Nephron progenitor cell (in vitro differentiated cells): ENCODE results near the gene LRRC1.

Experiments used
- DNase-seq: peaks from one replicate; pipeline ENCODE4 v3.0.0; 2021
- H3K27ac Mint-ChIP-seq: 2 replicates; pipeline ENCODE4 v1.8.0; 2021; ENCODE audit warnings: mild to moderate bottlenecking, moderate library complexity, mixed read lengths
- H3K27me3 Mint-ChIP-seq: 2 replicates; pipeline ENCODE4 v1.8.0; 2021; ENCODE audit warnings: mild to moderate bottlenecking, low read depth, mixed read lengths; ENCODE audit not compliant: poor library complexity
- H3K36me3 Mint-ChIP-seq: 2 replicates; pipeline ENCODE4 v1.8.0; 2021; ENCODE audit warnings: low read depth, mixed read lengths
- H3K4me1 Mint-ChIP-seq: 2 replicates; pipeline ENCODE4 v1.8.0; 2021; ENCODE audit warnings: mixed read lengths
- H3K4me3 Mint-ChIP-seq: 2 replicates; pipeline ENCODE4 v1.8.0; 2021; ENCODE audit warnings: mild to moderate bottlenecking, moderate library complexity, mixed read lengths
- H3K9me3 Mint-ChIP-seq: 2 replicates; pipeline ENCODE4 v1.8.0; 2021; ENCODE audit warnings: mild to moderate bottlenecking, moderate library complexity, mixed read lengths
- CTCF ChIP-seq: fragments of 200-600 bp; sonication (generic); IDR thresholded peaks from 2 replicates; pipeline ENCODE4 v1.5.0; 2021; ENCODE audit warnings: antibody characterized with exemption

Gene LRRC1

GRCh38 chr6:53793318-53794136 lies 1.3 kb upstream of the LRRC1 start:
- peaks cover 27% of the 10 kb centered on the region for H3K9me3 Mint-ChIP-seq
- peak; percentile 57 for DNase-seq
- peaks cover 38% of the 10 kb centered on the region for H3K4me1 Mint-ChIP-seq
- H3K4me3 Mint-ChIP-seq = peak overlapping the region; percentile 99
- H3K27me3 Mint-ChIP-seq = peaks cover 57% of the 10 kb centered on the region
- TF ChIP-seq CTCF = no peak
- peaks cover 13% of the 10 kb centered on the region for H3K36me3 Mint-ChIP-seq
- no peak overlapping the region for H3K27ac Mint-ChIP-seq

- TF ChIP-seq CTCF = no peak
- H3K9me3 Mint-ChIP-seq = peaks cover 20% of the 10 kb centered on the region
- DNase-seq = peak; percentile 59
- H3K27ac Mint-ChIP-seq = peak overlapping the region; percentile 28
- H3K4me3 Mint-ChIP-seq = peak overlapping the region; percentile 99
- H3K4me1 Mint-ChIP-seq = peaks cover 38% of the 10 kb centered on the region
- peaks cover 6% of the 10 kb centered on the region for H3K36me3 Mint-ChIP-seq
- H3K27me3 Mint-ChIP-seq = peaks cover 61% of the 10 kb centered on the region
Measured at GRCh38 chr6:53794137-53794719, 577 bp upstream of the LRRC1 start.

GRCh38 chr6:53795340-53795701 lies 516 bp downstream of the LRRC1 start:
- Mint-ChIP-seq H3K27me3 (peaks cover 61% of the 10 kb centered on the region), H3K27ac (no peak overlapping the region), H3K4me1 (peaks cover 38% of the 10 kb centered on the region), H3K36me3 (peaks cover 5% of the 10 kb centered on the region), H3K4me3 (peak overlapping the region; percentile 99), H3K9me3 (peaks cover 10% of the 10 kb centered on the region)
- DNase-seq = no peak
- TF ChIP-seq CTCF = no peak

- no peak for TF ChIP-seq CTCF
- Mint-ChIP-seq H3K36me3 (peaks cover under 1% of the 10 kb centered on the region), H3K4me1 (peaks cover 38% of the 10 kb centered on the region), H3K27me3 (peaks cover 61% of the 10 kb centered on the region), H3K4me3 (peak overlapping the region; percentile 99), H3K27ac (no peak overlapping the region), H3K9me3 (peaks cover 4% of the 10 kb centered on the region)
- peak; percentile 54 for DNase-seq
Measured at GRCh38 chr6:53795702-53796450, 1.1 kb downstream of the LRRC1 start.

GRCh38 chr6:53796451-53796780 lies 1.6 kb downstream of the LRRC1 start:
- Mint-ChIP-seq H3K27me3 (peaks cover 61% of the 10 kb centered on the region), H3K9me3 (peaks cover 3% of the 10 kb centered on the region), H3K36me3 (no peaks in the 10 kb centered on the region), H3K27ac (no peak overlapping the region), H3K4me3 (peak overlapping the region; percentile 99), H3K4me1 (peaks cover 38% of the 10 kb centered on the region)
- DNase-seq = no peak
- no peak for TF ChIP-seq CTCF
